ENCODE results near the gene CLSTN2.

Gene CLSTN2

GRCh38 chr3:140436421-140436820, 501.4 kb downstream of the CLSTN2 start:
- no peak for DNase-seq

GRCh38 chr3:140438736-140439470, 503.9 kb downstream of the CLSTN2 start:
- DNase-seq: no peak

GRCh38 chr3:140439527-140439926, 504.5 kb downstream of the CLSTN2 start:
- DNase-seq: no peak

GRCh38 chr3:140440446-140440845, 505.5 kb downstream of the CLSTN2 start:
- no peak for DNase-seq

GRCh38 chr3:140441006-140441405, 506.0 kb downstream of the CLSTN2 start:
- no peak for DNase-seq

- no peak for DNase-seq
Measured at GRCh38 chr3:140442621-140443020, 507.6 kb downstream of the CLSTN2 start.

GRCh38 chr3:140443073-140443472, 508.1 kb downstream of the CLSTN2 start:
- DNase-seq: no peak

GRCh38 chr3:140443806-140444205, 508.8 kb downstream of the CLSTN2 start:
- DNase-seq: no peak

GRCh38 chr3:140446734-140447133, 511.7 kb downstream of the CLSTN2 start:
- DNase-seq: no peak

- DNase-seq: no peak
Measured at GRCh38 chr3:140447136-140447535, 512.2 kb downstream of the CLSTN2 start.

GRCh38 chr3:140448001-140448400, 513.0 kb downstream of the CLSTN2 start:
- DNase-seq: no peak

- no peak for DNase-seq
Measured at GRCh38 chr3:140449413-140450256, 514.6 kb downstream of the CLSTN2 start.

- DNase-seq: no peak
Measured at GRCh38 chr3:140453750-140454149, 518.8 kb downstream of the CLSTN2 start.

GRCh38 chr3:140455521-140456214, 520.7 kb downstream of the CLSTN2 start:
- no peak for DNase-seq

GRCh38 chr3:140456974-140457373, 522.0 kb downstream of the CLSTN2 start:
- no peak for DNase-seq

GRCh38 chr3:140459462-140459861, 524.5 kb downstream of the CLSTN2 start:
- no peak for DNase-seq

- no peak for DNase-seq
Measured at GRCh38 chr3:140461250-140461649, 526.3 kb downstream of the CLSTN2 start.

- no peak for DNase-seq
Measured at GRCh38 chr3:140463355-140463754, 528.4 kb downstream of the CLSTN2 start.

- no peak for DNase-seq
Measured at GRCh38 chr3:140465988-140466387, 531.0 kb downstream of the CLSTN2 start.

- DNase-seq: no peak
Measured at GRCh38 chr3:140466535-140466934, 531.5 kb downstream of the CLSTN2 start.

- no peak for DNase-seq
Measured at GRCh38 chr3:140467104-140467577, 532.2 kb downstream of the CLSTN2 start.

GRCh38 chr3:140467796-140468315, 532.9 kb downstream of the CLSTN2 start:
- no peak for DNase-seq

GRCh38 chr3:140468407-140468806, 533.4 kb downstream of the CLSTN2 start:
- DNase-seq: no peak
